Activated T-helper 1 cell treated with anti-CD3 and anti-CD28 coated beads, Interleukin-12 subunit alpha, Interleukin-12 subunit beta, Interleukin-2, Interleukin-4 antibody, amounts not matched to agents 30 ng/mL and 10 ng/mL and 1 ng/mL, durations not matched to agents 14 hours and 24 hours and 36 hours (primary cell): ENCODE data around the gene EVI5. TPM values are rescaled to one million over a fixed set of nuclear protein-coding genes. Genes with fewer than 3 reads are reported as not detected.
A peak's percentile ranks its signal among the peaks of the same experiment; 100 is the strongest.
"Not testable (repeated sequence)": the region's sequence is repeated elsewhere in the genome, so short reads cannot be mapped to it uniquely, and the experiment has no call there.

Experiments used
- DNase-seq: peaks from one replicate; pipeline ENCODE4 v3.0.0; 2021; ENCODE audit warnings: low spot score
- H3K27ac Mint-ChIP-seq: one replicate; pipeline ENCODE4 v1.8.0; 2021; ENCODE audit warnings: mild to moderate bottlenecking, mixed read lengths
- H3K27me3 Mint-ChIP-seq: one replicate; pipeline ENCODE4 v1.8.0; 2022; ENCODE audit warnings: mild to moderate bottlenecking, moderate library complexity, mixed read lengths; ENCODE audit not compliant: insufficient read depth
- H3K36me3 Mint-ChIP-seq: one replicate; pipeline ENCODE4 v1.8.0; 2021; ENCODE audit warnings: low read depth, mixed read lengths
- H3K4me1 Mint-ChIP-seq: one replicate; pipeline ENCODE4 v1.8.0; 2021; ENCODE audit warnings: low read depth, mixed read lengths
- H3K4me3 Mint-ChIP-seq: one replicate; pipeline ENCODE4 v1.8.0; 2021; ENCODE audit warnings: mild to moderate bottlenecking, moderate library complexity, mixed read lengths
- H3K9me3 Mint-ChIP-seq: one replicate; pipeline ENCODE4 v1.8.0; 2021; ENCODE audit warnings: mixed read lengths
- intact Hi-C: fragments of 100-400 bp; cut with micrococcal nuclease; formaldehyde crosslinking; loops from one replicate; pipeline ENCODE4 v1.15.1; 2024
- total RNA-seq: library from RNA; stranded (reverse); gene quantifications from 2 replicates; pipeline ENCODE4 v1.2.3, GENCODE V29; 2022

EVI5 gene
- total RNA-seq, 1 donor from 2014 or later = 11.3 TPM

DNA sequence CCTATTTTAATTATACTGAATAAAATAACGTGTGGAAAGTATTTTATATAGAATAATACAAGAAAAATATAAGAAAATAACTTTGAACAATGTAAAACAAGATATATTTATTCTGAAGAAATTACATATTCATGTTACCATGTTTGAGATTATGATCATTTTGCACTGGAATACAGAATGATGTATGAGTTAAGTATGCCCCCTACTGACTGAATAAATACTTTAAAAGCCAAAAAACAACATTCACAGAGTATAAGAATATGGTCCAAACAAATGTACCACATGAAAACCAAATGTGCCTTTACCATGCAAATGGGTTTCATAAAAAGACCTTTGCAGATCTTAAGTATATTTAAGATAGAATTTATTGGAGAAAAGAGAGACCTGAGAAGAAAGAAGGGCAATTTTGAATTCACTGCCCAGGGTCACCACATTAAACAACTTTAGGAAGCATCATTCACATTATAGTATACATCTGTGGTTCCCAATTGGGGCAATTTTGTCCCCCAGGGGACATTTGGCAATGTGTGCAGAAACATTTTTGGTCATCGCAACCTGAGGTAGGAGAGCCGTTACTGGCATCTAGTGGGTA lies 161.6 kb downstream of the EVI5 start:
- H3K27me3 Mint-ChIP-seq = peaks cover 9% of the 10 kb centered on the region
- H3K27ac Mint-ChIP-seq = no peak overlapping the region
- H3K4me3 Mint-ChIP-seq = no peak overlapping the region
- no peaks in the 10 kb centered on the region for H3K4me1 Mint-ChIP-seq
- DNase-seq = no peak
- peaks cover 2% of the 10 kb centered on the region for H3K36me3 Mint-ChIP-seq
- peaks cover 6% of the 10 kb centered on the region for H3K9me3 Mint-ChIP-seq
- intact Hi-C loops = loop anchor here (1.0 to 10.0 kb wide), 8 partner anchors 38 to 1338 kb away; partner anchors contain the start of genes BTBD8, CDC7, GLMN and RPAP2

DNA sequence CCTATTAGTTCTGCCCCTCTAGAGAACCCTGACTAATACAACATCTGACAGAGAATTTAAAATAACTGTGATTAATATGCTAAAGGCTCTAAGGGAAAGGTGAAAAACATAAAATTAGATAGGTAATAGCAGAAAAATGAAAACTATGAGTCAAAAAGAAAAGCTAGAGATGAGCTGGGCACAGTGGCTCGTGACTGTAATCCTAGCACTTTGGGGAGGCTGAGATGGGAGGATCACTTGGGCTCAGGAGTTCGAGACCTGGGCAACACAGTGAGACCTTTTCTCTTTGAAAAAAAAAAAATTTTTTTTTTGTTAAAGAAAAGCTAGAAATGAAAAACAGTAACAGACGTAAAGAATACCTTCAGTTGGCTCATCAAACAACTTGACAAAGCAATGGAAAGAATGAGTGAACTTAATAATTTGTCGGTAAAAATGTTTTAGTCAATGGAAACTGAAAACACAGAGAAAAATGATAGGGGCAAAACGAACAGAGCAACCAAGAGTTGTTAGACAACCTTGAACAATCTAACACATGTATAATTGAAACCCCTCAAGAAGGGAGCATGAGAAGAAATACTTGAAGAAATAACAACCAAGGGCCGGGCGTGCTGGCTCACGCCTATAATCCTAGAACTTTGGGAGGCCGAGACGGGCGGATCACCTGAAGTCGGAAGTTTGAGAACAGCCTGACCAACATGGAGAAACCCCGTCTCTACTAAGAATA lies 165.3 kb downstream of the EVI5 start:
- Mint-ChIP-seq H3K9me3 (peaks cover 6% of the 10 kb centered on the region), H3K36me3 (peaks cover 2% of the 10 kb centered on the region), H3K27ac (no peak overlapping the region), H3K4me3 (no peak overlapping the region), H3K27me3 (peaks cover 2% of the 10 kb centered on the region), H3K4me1 (no peaks in the 10 kb centered on the region)
- intact Hi-C loops = loop anchor here (5.0 to 10.0 kb wide), 3 partner anchors 537 to 1335 kb away; partner anchors contain the start of genes BTBD8 and CDC7
- no peak for DNase-seq

DNA sequence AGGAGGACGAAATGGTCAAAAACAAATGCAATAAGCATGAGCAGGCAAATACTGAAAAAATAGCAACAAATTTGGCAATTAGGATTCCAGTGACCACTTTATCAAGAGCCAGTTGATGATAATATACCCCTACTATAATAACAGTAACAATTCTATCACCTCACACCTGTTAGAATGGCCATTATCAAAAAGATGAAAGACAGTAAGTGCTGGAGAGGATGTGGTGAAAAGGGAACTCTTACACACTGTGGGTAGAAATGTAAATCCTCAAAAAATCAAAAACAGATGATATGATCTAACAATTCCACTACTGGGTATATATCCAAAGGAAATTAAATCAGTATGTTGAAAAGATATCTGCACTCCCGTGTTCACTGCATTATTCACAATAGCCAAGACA lies 183.9 kb downstream of the EVI5 start:
- intact Hi-C loops = no loop called here
- H3K9me3 Mint-ChIP-seq = no peaks in the 10 kb centered on the region

DNA sequence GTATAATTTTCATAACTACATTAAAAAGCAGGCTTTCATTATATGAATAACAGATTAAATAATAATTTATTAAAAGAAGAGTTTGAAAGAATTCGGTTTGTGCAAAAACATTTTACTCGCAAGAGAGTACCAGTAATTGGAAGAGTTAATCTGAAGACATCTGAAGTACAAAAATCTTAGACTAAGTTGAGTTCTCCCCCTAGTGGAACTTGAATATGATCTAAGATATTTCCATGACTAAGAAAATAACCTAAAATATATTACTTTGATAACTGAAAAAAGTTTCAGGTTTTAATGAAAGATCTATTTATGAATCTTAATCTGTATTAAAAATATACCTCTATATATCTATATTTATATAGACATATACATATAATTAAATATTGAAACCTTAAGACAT lies 185.7 kb downstream of the EVI5 start:
- Mint-ChIP-seq H3K36me3 (peaks cover 2% of the 10 kb centered on the region), H3K4me3 (no peak overlapping the region), H3K27me3 (no peaks in the 10 kb centered on the region), H3K4me1 (peaks cover 27% of the 10 kb centered on the region), H3K27ac (no peak overlapping the region), H3K9me3 (no peaks in the 10 kb centered on the region)
- no peak for DNase-seq
- intact Hi-C loops = loop anchor here (1.0 to 5.0 kb wide), 4 partner anchors 14 to 302 kb away; partner anchors contain the start of genes GFI1, GLMN and RPAP2

More for the DNA sequence above, 183.9 kb downstream of the EVI5 start:
- no peak overlapping the region for H3K4me3 Mint-ChIP-seq
- H3K27ac Mint-ChIP-seq = no peak overlapping the region
- H3K36me3 Mint-ChIP-seq = no peaks in the 10 kb centered on the region
- no peak for DNase-seq
- H3K4me1 Mint-ChIP-seq = peaks cover 27% of the 10 kb centered on the region
- no peaks in the 10 kb centered on the region for H3K27me3 Mint-ChIP-seq

DNA sequence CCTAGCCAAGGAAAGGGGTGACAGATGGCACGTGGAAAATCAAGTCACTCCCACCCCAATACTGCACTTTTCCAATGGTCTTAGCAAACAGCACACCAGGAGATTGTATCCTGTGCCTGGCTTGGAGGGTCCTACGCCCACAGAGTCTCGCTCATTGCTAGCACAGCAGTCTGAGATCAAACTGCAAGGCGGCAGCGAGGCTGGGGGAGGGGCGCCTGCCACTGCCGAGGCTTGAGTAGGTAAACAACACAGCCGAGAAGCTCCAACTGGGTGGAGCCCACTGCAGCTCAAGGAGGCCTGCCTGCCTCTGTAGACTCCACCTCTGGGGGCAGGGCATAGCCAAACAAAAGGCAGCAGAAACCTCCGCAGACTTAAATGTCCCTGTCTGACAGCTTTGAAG lies 195.5 kb downstream of the EVI5 start:
- Mint-ChIP-seq H3K9me3 (peaks cover 23% of the 10 kb centered on the region), H3K4me1 (peaks cover 44% of the 10 kb centered on the region), H3K36me3 (peaks cover 16% of the 10 kb centered on the region)
- intact Hi-C loops = loop anchor here (10.0 kb wide), 1 partner anchor 595 kb away; the partner anchor contains the start of genes CCDC18 and TMED5
- not testable (repeated sequence) for H3K27me3 Mint-ChIP-seq, DNase-seq, H3K27ac Mint-ChIP-seq, H3K4me3 Mint-ChIP-seq

DNA sequence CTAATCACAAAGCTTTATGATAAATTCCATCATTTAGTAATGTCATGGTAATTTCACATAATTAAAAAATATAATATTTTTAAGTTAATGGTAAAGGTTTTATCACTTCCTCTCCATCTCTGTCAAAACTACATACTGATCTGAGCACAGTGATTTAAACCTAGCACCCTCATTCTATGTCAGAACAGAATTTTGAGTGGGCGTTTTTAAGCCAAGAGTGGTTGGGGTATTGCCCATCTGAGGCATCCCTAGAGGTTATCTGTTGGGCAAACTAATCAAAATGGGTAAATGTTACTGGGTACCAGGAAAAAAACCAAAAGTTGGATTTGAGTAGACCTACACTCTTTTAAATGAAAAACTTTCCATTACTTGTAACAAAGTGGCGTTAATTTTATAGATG lies 197.5 kb downstream of the EVI5 start:
- Mint-ChIP-seq H3K4me1 (peaks cover 55% of the 10 kb centered on the region), H3K27me3 (no peaks in the 10 kb centered on the region), H3K36me3 (peaks cover 15% of the 10 kb centered on the region), H3K4me3 (peak overlapping the region; percentile 34), H3K27ac (peak overlapping the region; percentile 80), H3K9me3 (peaks cover 23% of the 10 kb centered on the region)
- no peak for DNase-seq
- intact Hi-C loops = loop anchor here (1.0 to 10.0 kb wide), 6 partner anchors 10 to 1031 kb away; partner anchors contain the start of genes CCDC18 and TMED5

- Mint-ChIP-seq H3K36me3 (peaks cover 27% of the 10 kb centered on the region), H3K4me3 (peak overlapping the region; percentile 9), H3K4me1 (peaks cover 71% of the 10 kb centered on the region), H3K9me3 (peaks cover 23% of the 10 kb centered on the region), H3K27me3 (no peaks in the 10 kb centered on the region), H3K27ac (peak overlapping the region; percentile 84)
- no peak for DNase-seq
- intact Hi-C loops = loop anchor here (2.0 to 10.0 kb wide), 6 partner anchors 13 to 1029 kb away; partner anchors contain the start of genes CCDC18 and TMED5
Observed at GRCh38 chr1:92585831-92586230, 199.1 kb downstream of the EVI5 start.

DNA sequence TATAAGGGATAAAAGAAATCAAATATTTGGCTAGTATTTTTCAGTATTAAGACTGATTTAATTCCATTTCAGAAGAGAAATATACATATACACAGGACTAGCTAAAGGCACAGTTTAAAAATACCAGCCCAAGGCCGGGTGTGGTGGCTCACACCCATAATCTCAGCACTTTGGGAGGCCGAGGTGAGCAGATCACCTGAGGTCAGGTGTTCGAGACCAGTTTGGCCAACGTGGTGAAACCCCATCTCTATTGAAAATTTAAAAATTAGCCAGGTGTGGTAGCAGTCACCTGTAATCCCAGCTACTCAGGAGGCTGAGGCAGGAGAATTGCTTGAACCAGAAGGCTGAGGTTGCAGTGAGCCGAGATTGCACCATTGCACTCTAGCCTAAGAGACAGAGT lies 200.1 kb downstream of the EVI5 start:
- Mint-ChIP-seq H3K36me3 (peaks cover 20% of the 10 kb centered on the region), H3K27ac (peak overlapping the region; percentile 91), H3K9me3 (peaks cover 14% of the 10 kb centered on the region), H3K4me3 (peak overlapping the region; percentile 62), H3K4me1 (peaks cover 73% of the 10 kb centered on the region)
- intact Hi-C loops = loop anchor here (1.0 to 10.0 kb wide), 9 partner anchors 14 to 830 kb away; partner anchors contain the start of genes CCDC18, GFI1 and TMED5
- not testable (repeated sequence) for H3K27me3 Mint-ChIP-seq, DNase-seq

DNA sequence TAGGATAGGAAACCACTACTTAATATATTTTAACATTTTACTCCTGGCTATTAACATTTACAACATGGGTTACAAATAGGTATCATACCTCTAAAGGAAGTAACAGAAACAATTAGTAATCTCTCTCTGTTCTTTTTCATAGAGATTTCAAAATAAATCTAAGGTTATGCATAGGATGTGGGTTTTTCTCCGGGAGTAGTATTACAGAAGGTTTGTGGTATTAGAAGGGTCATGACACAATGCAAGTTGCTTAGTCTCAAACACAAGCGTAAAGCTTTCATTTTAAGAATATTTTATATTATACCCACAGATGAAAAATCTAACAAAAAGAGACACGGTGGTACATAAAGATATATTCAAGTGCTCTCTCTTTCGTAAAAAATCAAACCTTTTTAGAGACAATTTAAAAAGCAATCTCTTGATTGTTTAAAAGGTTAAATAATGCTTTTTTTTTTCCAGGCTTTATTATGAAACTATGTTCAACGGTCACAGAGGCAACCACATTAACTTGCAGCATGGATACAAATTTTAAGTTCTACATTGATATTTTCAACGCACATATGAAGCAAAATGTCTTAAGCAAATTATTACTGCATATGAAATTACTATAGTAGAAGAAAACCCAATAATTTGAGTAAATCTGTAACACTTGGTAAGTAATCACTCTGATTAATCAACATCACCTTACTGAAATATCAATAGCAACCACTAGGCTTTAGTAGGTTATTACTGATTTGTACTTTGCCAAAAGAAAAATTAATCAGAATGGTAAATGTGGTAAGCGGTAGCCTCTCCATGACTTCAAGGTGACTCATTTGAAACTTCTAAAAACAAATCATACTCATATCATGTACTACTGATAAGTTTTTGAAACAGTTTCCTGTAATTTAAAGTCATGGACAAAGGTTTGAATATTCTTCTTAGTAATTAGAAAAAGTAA lies 200.8 kb downstream of the EVI5 start:
- Mint-ChIP-seq H3K27ac (peak overlapping the region; percentile 91), H3K9me3 (peaks cover 11% of the 10 kb centered on the region), H3K27me3 (no peaks in the 10 kb centered on the region), H3K4me3 (peak overlapping the region; percentile 62), H3K36me3 (peaks cover 22% of the 10 kb centered on the region), H3K4me1 (peaks cover 75% of the 10 kb centered on the region)
- intact Hi-C loops = loop anchor here (1.0 to 10.0 kb wide), 9 partner anchors 15 to 829 kb away; partner anchors contain the start of genes CCDC18, GFI1 and TMED5
- DNase-seq = no peak

DNA sequence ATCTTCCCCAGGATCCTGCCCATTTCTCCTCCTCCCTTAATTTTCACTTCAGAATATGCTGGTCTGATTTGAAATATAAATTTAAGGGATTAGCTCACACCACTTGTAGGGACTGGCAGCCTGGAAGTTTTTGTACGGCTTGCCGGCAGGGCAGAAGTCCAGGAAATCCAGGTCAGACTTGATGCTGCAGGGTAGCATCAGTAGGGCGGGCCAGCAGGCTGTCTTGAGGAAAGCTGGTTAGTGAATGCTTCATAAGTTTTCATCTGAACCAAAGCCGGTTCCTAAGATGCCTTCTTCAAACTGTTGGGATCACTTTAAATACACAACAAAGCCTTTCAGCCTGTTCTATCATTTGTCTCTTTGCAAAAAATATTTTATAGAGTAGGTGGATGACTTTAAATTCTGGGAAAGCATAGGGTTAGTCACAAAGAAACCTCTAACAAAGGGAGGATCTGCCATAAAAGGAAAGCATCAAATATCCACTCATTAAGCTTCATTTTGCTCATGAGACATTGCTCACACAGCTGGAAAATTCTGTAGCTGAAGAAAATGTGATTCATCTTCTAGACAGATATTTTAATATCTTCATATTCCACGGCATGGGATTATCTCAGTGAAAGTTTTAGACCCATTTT lies 207.5 kb downstream of the EVI5 start:
- Mint-ChIP-seq H3K4me3 (peak overlapping the region; percentile 89), H3K4me1 (peaks cover 81% of the 10 kb centered on the region), H3K9me3 (no peaks in the 10 kb centered on the region), H3K36me3 (peaks cover 24% of the 10 kb centered on the region), H3K27ac (peak overlapping the region; percentile 75), H3K27me3 (no peaks in the 10 kb centered on the region)
- no peak for DNase-seq
- intact Hi-C loops = loop anchor here (1.0 to 10.0 kb wide), 7 partner anchors 10 to 1553 kb away; partner anchors contain the start of genes GFI1 and ZNF644

DNA sequence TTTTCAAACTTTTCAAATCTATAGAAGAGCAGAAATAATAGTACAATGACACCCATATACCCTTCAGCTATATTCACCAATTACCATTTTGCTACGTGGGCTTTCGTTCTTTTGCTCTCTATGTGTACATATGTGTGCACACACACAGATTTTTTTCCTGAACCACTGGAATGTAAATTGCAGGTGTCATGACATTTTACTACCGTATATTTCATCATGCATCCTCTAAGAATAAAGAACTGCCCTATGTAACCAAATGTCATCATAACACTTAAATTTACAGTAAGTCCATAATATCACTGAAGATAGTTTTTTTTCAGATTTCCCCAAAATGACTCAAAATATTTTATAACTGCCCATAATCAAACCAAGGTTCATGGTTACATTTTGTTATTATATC lies 209.8 kb downstream of the EVI5 start:
- Mint-ChIP-seq H3K9me3 (no peaks in the 10 kb centered on the region), H3K27ac (peak overlapping the region; percentile 81), H3K4me3 (peak overlapping the region; percentile 80), H3K27me3 (no peaks in the 10 kb centered on the region), H3K36me3 (peaks cover 17% of the 10 kb centered on the region), H3K4me1 (peaks cover 79% of the 10 kb centered on the region)
- intact Hi-C loops = loop anchor here (5.0 to 10.0 kb wide), 2 partner anchors 402 to 1550 kb away; partner anchors contain the start of gene ZNF644
- no peak for DNase-seq
